Urothelium cell line (cell line): ENCODE measurements around the gene CEMIP.

Experiments
- DNase-seq: peaks from one replicate; pipeline ENCODE4 v3.0.0; 2011; ENCODE audit warnings: low spot score, mixed read lengths
- FAIRE-seq: peaks from 2 replicates; lab custom pipeline; 2011; peaks lifted over from hg19 to GRCh38; lab: Jason Lieb, UNC

Gene CEMIP

DNA sequence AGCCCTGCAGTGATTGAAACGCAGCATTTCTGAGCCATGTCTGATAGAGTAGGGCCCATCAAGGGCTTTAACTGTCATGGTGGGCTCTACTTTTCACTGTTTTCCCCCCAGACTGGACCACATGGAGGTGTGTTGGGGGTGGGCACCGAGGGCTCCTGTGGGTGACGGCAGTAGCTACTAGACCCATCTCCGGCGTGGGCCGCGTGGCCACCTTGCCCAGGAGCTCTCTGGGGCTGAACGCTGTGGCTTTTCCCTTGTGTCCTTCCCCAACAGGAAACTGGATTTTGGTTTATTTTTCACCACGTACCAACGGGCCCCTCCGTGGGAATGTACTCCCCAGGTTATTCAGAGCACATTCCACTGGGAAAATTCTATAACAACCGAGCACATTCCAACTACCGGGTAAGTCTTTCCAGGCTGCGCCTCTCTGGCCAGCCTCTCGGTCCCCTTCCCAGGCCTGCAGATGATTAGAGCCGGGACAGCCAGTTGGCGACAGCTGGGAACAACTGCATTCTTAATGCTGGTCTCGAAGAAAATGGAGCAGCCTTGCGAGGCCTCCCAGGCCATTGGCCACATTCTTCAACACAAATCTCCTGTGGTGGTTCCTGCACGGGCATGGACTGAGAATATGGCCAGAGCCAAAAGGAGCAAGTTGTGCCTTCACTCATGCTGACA is 142.7 kb downstream of the CEMIP start:
- FAIRE-seq (no peak), DNase-seq (no peak)

DNA sequence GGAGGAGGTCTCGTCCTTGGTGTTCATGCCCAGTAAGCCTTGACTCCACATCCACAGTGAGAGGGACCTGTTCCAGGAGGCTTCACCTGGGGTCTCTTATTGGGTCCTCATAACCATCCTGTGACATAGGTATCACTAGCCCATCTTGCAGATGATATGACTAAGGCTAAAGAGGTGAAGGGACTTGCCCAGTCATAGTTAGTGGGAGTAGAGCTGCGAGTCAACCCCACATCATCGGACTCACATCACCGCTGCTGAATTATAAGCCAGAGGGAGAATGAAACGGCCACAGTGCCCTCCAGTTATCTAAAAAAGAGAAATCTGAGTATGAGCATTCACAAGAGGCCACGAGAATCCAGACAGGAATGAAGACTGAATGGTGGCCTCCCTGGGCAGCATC is 144.5 kb downstream of the CEMIP start:
- peak; percentile 30 for FAIRE-seq
- no peak for DNase-seq

DNA sequence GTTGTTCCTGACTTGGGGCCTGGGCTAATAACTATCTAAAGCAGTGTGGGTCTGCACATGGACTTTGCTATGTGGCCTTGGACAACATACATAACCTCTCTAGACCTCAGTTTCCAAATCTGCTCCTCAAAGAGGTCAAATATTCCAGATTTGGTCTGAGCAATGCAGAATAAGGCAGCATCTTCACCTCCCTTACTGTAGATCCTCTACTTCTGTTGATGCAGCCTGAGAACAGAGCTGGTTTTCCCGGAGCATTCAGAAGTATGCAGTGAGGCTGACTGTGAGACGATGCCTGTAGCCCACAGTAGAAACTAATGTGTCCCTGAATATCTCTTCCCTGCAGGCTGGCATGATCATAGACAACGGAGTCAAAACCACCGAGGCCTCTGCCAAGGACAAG is 145.1 kb downstream of the CEMIP start:
- DNase-seq (no peak), FAIRE-seq (no peak)

DNA sequence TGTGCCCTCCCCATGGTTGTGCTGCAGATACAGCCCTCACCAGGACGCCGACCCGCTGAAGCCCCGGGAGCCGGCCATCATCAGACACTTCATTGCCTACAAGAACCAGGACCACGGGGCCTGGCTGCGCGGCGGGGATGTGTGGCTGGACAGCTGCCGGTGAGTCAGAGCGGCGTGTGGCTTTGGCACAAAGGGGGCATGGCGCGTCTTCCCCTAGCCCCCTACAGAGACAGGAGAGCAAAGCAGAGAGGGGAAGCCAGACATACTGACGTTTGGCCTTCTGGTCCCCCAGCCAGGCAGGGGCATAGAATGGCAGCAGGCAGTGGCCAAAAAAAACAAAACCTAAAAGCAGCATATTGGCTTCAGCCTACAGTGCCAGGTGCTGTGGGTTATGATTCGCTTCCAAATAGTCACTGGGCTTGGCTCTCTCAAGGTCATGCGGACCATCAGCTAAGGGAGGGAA is 146.5 kb downstream of the CEMIP start:
- DNase-seq (peak; percentile 50), FAIRE-seq (peak; percentile 70)

DNA sequence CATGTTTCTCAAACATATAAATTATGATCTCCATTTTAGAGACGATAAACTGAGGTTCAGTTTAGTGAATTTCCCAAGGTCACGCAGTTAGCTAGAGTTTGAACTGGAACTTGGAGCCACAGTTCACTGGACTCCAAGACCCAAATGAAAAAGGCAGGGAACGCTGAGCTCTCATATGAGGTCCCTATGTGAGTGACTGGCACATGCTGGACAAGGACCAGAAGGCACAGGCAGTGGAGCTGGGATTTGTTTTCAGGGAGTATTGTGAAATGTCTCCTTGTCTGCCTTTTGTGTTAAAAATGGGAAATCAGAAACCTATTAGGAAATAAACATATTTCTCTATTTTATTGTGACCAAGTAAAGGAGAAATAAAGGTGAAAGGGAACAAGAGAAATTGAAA is 147.0 kb downstream of the CEMIP start:
- DNase-seq (no peak), FAIRE-seq (no peak)

DNA sequence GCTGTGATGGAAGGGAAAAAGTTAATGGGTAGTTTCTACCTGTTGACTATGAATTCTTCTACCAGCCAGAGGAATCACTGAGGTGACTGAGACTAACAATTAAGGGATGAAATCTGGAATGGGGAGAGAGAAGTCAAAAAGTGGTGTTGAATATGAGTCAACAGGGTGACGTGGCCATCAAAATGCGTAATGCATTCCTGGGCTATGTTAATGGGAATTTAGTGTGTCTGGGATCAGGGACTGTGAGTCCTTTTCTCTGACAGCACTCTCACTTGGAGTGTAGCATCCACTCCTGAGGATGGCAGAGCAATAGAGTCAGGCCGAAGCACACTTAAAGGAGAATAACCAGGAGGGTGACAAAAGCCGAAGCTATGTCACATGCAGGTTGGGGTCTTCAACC is 150.1 kb downstream of the CEMIP start:
- peak; percentile 85 for DNase-seq
- FAIRE-seq = peak; percentile 96

DNA sequence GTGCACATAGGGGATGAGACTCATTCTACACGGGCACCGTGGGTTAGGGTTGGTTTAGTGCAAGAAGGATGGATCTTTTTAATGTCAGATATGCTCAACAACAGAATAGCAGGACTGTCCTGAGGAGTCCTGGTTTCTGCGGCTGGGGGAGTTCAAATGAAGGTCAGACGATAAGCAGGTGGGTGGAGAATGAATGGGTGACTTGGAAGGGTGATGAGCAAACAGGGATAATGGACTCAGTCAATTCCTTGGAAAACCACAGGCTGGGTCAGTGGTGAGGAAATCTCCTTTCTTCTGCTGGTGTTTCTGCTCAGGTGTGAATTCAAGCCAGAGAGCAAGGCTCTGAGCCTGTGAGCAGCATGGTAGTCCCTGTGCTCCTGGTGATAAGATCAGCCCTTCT is 150.5 kb downstream of the CEMIP start:
- DNase-seq (peak; percentile 73), FAIRE-seq (peak; percentile 23)

DNA sequence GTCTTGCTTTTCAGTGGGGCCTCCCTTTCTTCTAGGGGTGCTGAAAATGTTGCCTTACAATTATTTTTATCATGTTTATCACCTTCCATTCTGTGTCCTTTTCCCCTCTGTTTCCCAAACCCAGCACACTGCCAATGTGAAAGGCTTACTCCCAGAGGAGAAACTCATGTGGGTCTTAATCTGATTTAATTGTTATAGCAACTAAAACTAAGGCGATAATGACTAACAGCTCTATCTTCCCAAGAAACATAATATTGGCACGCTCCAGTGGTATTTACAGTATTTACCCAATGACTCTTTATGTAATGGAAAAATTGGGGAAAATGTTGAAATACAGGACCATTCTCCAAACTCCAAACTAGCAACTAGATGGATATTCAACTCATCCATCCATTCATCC is 152.0 kb downstream of the CEMIP start:
- no peak for FAIRE-seq
- no peak for DNase-seq

DNA sequence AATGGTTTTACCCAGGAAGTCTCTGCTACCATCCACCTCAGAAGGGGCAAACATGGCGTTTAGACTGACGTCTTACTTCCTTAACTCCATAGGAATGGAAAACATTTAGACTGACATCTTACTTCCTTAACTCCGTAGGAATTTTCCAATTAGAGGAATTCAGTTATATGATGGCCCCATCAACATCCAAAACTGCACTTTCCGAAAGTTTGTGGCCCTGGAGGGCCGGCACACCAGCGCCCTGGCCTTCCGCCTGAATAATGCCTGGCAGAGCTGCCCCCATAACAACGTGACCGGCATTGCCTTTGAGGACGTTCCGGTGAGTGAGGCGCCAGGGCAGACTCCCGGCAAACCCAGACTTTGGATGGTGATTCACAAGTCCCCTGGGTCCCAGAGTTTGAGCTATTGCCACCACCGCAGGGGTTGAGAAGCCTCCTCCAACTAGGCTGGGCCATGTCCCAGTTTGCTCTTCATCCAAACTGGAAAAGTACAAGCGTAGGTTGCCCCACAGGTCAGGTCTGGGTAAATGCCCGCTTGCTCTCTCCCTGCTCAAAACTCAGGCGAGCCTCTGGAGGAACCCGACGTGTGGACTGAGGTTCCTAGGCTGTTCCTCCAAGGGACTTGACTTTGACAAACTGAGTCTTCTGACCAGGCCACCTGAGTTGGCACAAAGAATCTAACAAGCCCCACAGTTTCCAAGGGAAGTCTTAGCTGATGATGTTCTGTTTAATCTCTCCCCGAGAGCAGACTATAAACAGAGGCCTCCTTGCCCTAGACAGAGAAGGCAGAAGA is 152.7 kb downstream of the CEMIP start:
- FAIRE-seq (no peak), DNase-seq (no peak)

DNA sequence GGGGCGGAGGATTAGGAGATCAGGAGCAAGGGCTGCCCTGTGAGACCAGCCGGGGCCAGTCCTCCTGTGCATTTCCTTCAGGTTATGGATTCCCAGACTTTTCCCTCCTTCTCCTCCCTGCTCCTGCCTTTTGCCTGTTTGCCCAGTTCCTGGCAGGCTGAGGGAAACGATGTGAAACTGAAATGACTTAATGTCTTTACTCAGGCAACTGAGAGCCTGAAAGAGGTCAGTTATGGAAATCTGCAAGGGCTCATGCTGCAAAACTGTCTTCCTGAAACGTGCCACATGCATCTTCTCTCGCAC is 153.3 kb downstream of the CEMIP start:
- DNase-seq (no peak), FAIRE-seq (no peak)

DNA sequence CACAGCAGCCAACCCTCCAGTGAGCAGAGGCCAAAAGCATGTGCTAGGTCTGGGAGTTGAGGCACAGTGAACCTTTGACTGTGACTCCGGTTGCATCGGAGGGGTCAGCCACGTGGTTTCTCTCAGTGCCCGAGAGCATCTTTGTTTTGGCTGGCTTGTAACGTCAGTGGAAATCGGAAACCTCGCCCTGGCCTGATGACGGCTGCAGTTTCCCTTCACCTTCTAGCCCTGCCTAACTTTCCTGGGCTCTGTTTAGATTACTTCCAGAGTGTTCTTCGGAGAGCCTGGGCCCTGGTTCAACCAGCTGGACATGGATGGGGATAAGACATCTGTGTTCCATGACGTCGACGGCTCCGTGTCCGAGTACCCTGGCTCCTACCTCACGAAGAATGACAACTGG is 153.8 kb downstream of the CEMIP start:
- DNase-seq (no peak), FAIRE-seq (no peak)

DNA sequence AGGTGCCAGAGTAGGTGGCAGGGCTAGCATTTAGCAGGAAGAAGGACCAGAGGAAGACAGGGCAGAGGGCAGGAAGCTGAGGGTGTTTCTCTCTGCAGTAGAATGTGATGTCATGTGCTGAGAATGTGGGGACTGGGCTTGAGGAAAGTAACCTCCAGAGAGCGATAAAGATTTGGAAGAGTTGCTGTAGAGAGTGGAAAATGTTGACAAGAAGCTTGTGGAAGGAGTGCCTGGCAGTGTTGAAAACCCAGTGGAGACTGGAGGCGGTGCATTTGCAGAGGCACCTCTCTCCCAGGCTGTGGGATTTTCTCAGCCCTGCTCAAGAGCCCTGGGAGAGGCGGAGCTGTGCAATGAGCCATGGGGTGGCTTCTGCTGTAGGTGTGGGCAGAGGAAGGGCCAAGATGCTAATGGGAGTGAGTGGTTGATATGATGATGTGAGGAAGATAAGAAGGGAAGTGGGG is 155.6 kb downstream of the CEMIP start:
- FAIRE-seq = peak; percentile 80

DNA sequence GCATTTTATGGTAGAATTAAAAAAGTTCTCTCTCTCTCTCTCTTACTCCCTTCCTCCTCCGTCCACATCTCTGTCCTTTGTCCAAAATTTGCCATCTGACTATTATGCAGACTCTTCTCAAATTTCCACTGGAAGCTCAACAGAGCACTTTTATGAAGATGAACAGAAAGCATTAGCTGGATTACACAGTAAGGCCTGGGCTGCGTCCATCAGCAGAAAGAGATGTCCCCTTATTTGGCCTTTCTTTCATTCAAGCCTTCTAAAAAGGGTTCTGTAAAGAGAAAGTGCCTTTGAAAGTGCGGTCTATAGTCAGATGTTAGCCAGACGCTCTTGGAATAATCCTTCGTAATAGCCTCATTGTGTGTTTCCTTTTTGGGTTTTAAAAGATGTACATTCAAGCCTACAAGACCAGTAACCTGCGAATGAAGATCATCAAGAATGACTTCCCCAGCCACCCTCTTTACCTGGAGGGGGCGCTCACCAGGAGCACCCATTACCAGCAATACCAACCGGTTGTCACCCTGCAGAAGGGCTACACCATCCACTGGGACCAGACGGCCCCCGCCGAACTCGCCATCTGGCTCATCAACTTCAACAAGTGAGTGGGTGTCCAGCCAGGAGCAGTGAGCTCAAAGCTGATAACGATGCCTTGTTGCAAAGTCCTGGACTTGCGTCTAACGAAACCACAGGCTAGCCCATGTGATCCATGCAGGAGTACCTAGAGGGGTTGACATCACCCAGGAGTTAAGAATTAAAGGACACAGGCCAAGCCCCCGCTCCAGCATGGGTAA is 157.3 kb downstream of the CEMIP start:
- peak; percentile 32 for FAIRE-seq
- no peak for DNase-seq

More for the DNA sequence above, 155.6 kb downstream of the CEMIP start:
- DNase-seq = peak; percentile 69

DNA sequence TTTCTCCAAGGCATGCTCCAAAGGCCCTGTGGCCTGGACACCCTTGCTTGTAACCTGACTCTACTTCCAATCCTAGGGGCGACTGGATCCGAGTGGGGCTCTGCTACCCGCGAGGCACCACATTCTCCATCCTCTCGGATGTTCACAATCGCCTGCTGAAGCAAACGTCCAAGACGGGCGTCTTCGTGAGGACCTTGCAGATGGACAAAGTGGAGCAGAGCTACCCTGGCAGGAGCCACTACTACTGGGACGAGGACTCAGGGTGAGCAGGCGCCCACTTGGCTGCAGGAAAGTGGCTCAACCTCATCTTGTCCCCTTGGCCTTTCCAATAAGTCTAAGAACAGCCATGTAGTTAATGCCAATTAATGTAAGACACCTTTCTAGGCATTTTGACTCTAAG is 158.5 kb downstream of the CEMIP start:
- DNase-seq = no peak
- FAIRE-seq = no peak

DNA sequence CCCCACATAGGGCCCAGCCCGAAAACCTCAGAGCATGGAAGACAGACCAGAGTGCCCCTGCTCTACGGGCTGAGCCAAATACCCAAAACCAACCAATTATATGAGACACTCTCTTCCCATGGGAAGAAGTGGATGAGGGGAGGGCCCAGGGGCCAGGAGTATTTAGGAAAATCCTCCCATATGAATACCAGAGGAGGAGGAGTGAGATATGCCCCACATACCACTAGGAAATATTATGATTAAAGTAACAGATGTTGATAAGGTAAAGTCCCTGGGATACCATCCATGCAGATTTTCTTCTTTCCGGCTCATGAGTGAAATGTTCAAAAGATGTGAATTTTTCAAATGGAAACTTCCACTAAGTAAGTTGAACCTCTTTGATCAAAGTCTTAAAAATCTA is 160.0 kb downstream of the CEMIP start:
- FAIRE-seq = no peak
- no peak for DNase-seq

DNA sequence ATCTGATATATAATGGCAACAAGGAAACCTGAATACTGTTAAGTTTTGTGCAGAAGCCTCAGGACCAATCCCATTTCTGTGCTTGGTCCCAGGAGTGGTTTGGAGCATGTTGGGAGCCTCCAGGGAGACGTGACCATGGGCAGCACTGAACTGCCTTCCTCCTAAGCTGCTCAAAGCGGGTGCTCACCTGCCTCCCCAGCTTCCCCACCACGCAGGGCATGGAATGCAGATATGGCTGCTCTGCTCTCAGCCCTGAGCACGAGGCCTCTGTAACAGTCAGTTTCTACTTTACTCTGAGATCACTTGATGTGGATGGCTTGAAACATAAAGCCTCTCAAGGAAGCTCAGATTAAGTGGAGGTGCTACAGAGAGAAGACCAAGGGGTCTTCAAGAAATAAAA is 161.2 kb downstream of the CEMIP start:
- no peak for FAIRE-seq
- DNase-seq = no peak

DNA sequence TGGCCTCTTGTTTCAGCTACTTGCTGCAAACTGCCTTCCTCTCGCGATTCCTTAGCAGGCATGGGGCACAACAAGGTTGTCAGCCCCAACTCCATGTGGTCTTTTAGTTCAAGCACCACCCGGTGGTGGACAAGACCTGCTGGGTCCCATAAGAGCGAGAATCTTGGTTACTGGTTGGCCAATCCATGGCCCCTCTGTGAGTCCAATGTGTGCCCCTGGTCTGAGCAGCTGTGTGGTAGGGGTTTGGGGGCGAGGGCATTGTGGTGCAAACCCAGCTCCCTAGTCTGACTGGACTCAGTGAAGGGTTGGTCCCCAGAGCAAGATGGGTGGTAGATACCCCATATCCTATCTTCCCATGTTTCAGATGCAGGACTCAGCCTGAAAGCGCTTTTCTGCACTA is 161.7 kb downstream of the CEMIP start:
- FAIRE-seq = no peak
- no peak for DNase-seq

DNA sequence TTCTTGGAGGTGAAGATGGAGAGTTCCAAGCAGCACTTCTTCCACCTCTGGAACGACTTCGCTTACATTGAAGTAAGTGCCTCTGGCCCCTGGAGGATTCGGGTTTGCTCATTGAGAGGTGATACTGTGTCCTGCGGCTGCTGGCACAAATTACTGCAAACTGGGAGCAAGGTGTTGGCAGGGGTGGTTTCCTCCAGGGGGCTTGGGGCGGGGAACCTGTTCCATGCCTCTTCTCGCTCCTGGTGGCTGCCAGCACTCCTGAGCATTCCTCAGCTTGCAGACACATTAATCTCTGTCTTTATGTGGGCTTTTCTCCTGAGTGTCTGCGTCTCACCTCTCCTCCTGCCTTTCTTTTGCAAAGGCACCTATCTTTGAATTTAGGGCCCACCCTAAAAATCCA is 163.1 kb downstream of the CEMIP start:
- no peak for DNase-seq
- no peak for FAIRE-seq

DNA sequence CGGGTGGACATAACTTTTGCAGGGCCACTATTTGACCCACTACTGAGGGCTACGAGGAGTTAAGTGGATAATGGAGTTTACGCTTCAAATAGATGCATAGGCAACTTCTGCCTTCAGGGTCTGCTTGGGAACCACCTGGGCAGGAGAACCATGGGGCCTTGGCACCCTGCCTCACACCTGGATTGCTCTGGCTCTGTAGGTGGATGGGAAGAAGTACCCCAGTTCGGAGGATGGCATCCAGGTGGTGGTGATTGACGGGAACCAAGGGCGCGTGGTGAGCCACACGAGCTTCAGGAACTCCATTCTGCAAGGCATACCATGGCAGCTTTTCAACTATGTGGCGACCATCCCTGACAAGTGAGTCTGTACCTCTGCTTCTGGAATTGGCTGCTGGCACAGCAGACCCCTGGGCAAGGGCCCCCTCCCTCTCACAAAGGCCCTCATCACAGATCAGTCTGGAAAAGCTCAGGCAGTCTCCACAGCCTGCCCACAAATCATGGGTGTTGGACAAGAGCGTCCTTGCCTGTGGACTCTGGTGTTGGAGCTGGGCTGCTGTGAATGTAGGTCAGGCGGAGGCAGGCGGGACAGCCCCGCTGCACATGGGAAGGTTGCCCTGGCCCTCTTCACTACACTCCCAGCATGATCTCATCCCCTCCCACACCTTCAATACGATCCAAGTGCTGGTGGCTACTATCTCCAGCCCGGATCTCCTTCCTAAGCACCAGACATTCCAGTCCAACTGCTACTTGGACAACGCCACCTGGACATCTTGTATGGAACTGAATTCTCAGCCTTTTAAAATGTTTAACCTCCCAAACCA is 163.8 kb downstream of the CEMIP start:
- FAIRE-seq (no peak), DNase-seq (no peak)

DNA sequence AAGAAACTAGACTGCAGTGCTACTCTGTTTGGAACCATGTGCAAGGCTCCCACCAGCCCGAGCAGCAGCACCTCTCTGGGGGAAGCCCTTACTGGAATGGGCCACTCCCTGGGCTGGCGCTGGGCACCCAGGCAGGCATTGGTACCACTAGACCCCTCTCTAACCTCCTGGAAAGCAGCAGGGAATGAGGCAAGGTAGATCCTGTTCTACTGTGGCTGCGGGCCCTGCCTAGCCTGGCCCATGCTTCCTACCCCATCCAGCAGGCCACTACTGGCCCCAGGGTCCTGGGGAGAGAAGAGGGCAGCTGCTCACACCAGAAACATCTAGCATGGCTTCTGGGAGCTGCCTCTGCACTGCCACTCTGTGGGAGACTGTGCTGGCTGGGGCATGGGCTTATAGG is 165.6 kb downstream of the CEMIP start:
- FAIRE-seq = no peak
- DNase-seq = no peak

DNA sequence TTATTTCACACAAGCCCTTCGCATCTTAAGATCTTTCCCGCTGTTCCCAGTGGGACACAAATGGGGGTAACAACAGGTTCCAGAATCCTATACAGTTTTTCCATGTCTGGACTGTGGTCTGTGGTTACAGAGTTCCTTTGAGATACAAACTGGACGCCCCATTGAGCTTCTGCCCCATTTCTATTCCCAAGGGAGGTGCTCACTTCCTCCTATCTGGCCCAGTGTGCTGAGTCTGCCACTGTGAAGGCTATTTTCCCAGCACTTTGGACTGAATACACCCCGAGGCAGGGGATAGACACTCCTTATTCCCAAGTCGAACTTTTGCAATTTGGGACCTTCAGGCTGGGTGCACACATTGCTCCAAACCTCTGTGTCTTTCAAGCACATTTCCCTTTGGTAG is 166.4 kb downstream of the CEMIP start:
- no peak for DNase-seq
- no peak for FAIRE-seq
